ENCODE results near the gene RNU1-4.
"Not testable (repeated sequence)": the region's sequence is repeated elsewhere in the genome, so short reads cannot be mapped to it uniquely, and the experiment has no call there.

DNA sequence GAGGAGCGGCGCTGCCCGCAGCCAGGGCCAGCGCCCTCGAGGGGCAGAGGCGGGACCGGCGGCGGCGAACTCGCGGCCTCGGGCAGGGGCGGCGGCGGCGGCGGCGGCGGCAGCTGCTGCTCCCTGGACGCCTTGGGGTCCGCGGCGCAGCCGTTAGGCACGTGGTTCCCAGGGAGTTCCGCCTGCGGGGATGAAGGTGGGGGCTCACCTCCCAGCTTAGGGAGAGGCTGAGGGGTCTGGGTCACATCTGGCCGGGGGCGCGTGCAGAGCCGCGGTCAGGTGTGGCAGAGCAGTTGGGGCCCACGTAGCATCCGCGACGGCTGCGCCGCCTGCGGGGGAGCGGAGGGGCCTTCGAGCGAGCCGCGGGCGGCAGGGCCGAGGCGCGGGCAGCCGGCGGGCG, 40.9 kb upstream of the RNU1-4 start:
- TF ChIP-seq POLR2A (IDR thresholded peaks at IDR 0.05) = not testable (repeated sequence)
- TF ChIP-seq, protein P1, sequence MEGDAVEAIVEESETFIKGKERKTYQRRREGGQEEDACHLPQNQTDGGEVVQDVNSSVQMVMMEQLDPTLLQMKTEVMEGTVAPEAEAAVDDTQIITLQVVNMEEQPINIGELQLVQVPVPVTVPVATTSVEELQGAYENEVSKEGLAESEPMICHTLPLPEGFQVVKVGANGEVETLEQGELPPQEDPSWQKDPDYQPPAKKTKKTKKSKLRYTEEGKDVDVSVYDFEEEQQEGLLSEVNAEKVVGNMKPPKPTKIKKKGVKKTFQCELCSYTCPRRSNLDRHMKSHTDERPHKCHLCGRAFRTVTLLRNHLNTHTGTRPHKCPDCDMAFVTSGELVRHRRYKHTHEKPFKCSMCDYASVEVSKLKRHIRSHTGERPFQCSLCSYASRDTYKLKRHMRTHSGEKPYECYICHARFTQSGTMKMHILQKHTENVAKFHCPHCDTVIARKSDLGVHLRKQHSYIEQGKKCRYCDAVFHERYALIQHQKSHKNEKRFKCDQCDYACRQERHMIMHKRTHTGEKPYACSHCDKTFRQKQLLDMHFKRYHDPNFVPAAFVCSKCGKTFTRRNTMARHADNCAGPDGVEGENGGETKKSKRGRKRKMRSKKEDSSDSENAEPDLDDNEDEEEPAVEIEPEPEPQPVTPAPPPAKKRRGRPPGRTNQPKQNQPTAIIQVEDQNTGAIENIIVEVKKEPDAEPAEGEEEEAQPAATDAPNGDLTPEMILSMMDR (IDR thresholded peaks at IDR 0.05 in 8 of 11, conservative IDR thresholded peaks at IDR 0.05 in 3 of 11) = not testable (repeated sequence)

Data from spleen (tissue), 7 donors.